MM.1S (cell line): ENCODE measurements around the gene TRAPPC14.

ENCODE experiments used
- CTCF ChIP-seq: fragments of 300-600 bp; sonication (generic); IDR thresholded peaks from 2 replicates; pipeline ENCODE4 v1.5.1; 2016; ENCODE audit warnings: antibody characterized with exemption, low read length, mixed read lengths
- EZH2 ChIP-seq: fragments of 300-600 bp; sonication (generic); optimal IDR thresholded peaks from 2 replicates; pipeline ENCODE3; 2017; ENCODE audit warnings: low read depth, mild to moderate bottlenecking, antibody characterized with exemption, low read length, mixed read lengths

- TF ChIP-seq EZH2 (no peak), CTCF (no peak)
Observed at GRCh38 chr7:100198266-100198665, 39.7 kb upstream of the TRAPPC14 start.
